GM21360 (cell line): ENCODE data around the gene ITM2C.

ENCODE experiments used
- ATAC-seq: cut with Tn5 transposase; IDR thresholded peaks from one replicate; pipeline ENCODE4 v1.9.1; 2021; ENCODE audit warnings: mild to moderate bottlenecking, moderate library complexity; ENCODE audit not compliant: unreplicated experiment

Gene ITM2C

GRCh38 chr2:230905448-230906421, 41.0 kb downstream of the ITM2C start:
- ATAC-seq = no peak

GRCh38 chr2:230906471-230907230, 41.9 kb downstream of the ITM2C start:
- ATAC-seq = no peak

GRCh38 chr2:230907361-230908091, 42.8 kb downstream of the ITM2C start:
- ATAC-seq = no peak

- no peak for ATAC-seq
Observed at GRCh38 chr2:230908092-230908594, 43.4 kb downstream of the ITM2C start.

GRCh38 chr2:230908595-230909191, 44.0 kb downstream of the ITM2C start:
- no peak for ATAC-seq

GRCh38 chr2:230909841-230910545, 45.3 kb downstream of the ITM2C start:
- no peak for ATAC-seq

GRCh38 chr2:230910546-230911177, 45.9 kb downstream of the ITM2C start:
- ATAC-seq = no peak

- ATAC-seq = no peak
Observed at GRCh38 chr2:230912046-230912445, 47.3 kb downstream of the ITM2C start.

GRCh38 chr2:230912724-230913123, 48.0 kb downstream of the ITM2C start:
- ATAC-seq = no peak

GRCh38 chr2:230913406-230914143, 48.8 kb downstream of the ITM2C start:
- ATAC-seq = no peak

GRCh38 chr2:230914886-230915285, 50.1 kb downstream of the ITM2C start:
- ATAC-seq = no peak

- ATAC-seq = no peak
Observed at GRCh38 chr2:230915319-230915718, 50.6 kb downstream of the ITM2C start.

GRCh38 chr2:230916218-230916617, 51.5 kb downstream of the ITM2C start:
- no peak for ATAC-seq

- ATAC-seq = no peak
Observed at GRCh38 chr2:230919240-230919639, 54.5 kb downstream of the ITM2C start.

- no peak for ATAC-seq
Observed at GRCh38 chr2:230919681-230920080, 54.9 kb downstream of the ITM2C start.

GRCh38 chr2:230920167-230920566, 55.4 kb downstream of the ITM2C start:
- no peak for ATAC-seq

- no peak for ATAC-seq
Observed at GRCh38 chr2:230921806-230922595, 57.3 kb downstream of the ITM2C start.
